Stimulated activated CD4-positive, alpha-beta T cell treated with anti-CD3 and anti-CD28 coated beads, Interleukin-15, amount 100 ng/mL, for 1 hour (primary cell): Measurements from ENCODE around the gene WDFY2.
A peak's percentile ranks its signal among the peaks of the same experiment; 100 is the strongest.
"Not testable (repeated sequence)": the region's sequence is repeated elsewhere in the genome, so short reads cannot be mapped to it uniquely, and the experiment has no call there.

ENCODE experiments used
- DNase-seq, 2 donors: peaks; one replicate each; pipeline ENCODE4 v3.0.0-alpha.2; 2020; ENCODE audit warnings: low read depth in 1 of 2, low spot score in 1 of 2

The WDFY2 gene

DNA sequence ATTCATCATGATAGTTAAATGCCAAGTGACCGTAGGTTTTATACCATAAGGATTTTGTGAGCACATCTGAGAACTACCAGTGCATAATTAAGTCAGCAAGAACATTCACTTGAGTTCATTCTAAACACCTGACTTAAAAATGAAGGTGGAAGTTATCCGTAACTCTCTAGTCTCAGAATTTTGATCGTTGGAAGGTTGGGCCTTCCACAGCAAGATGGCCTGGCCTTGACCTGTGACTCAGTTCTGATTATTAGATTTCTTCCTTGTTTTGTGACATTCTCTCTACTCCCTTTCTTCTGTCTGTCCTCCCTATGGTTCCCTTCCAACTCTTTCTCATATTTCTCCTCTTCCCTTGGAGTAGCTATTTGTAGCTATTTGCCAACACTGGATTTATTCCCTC lies 20.0 kb upstream of the WDFY2 start:
- no peak for DNase-seq

DNA sequence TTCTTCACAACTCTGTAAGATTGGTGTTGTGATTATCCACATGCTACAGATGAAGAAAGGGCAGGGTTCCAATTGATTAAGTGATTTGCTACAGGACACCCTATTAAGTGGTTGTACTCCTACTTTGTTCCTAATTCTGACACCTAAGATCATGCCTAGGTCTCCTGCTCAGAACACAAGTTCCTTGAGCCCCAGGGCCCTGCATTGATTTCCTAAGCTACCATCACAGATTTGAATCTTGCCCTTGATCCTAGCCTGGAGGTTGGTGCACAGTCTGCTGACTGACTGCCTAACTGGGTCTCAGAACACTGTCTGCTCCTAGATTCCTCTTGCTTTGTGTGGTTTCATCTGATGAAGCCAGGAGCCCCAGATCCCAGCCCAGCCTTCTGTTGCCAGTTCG lies 19.6 kb upstream of the WDFY2 start:
- DNase-seq, result no peak

- DNase-seq, result not testable (repeated sequence)
Measured at GRCh38 chr13:51569001-51569400, 15.3 kb upstream of the WDFY2 start.

GRCh38 chr13:51576754-51577153 lies 7.5 kb upstream of the WDFY2 start:
- DNase-seq, result no peak

DNA sequence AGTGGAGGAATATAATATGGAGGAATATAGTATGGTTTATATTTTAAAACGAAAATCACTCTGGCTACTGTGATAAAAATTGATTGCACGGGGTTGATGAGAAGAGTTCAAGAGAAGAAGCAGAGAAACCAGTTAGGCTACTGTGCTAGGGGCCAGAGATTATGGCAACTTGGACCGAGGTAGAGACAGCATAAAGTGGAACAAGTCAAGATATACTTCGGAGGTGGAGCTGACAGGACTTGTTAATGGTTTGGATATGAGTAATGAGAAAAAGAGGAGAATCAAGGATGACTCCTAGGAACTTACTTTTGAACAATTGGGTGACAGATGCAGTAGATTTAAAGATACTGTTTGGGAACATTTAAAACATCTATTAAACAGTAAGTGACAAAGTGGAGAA lies 6.6 kb upstream of the WDFY2 start:
- DNase-seq, result no peak

DNA sequence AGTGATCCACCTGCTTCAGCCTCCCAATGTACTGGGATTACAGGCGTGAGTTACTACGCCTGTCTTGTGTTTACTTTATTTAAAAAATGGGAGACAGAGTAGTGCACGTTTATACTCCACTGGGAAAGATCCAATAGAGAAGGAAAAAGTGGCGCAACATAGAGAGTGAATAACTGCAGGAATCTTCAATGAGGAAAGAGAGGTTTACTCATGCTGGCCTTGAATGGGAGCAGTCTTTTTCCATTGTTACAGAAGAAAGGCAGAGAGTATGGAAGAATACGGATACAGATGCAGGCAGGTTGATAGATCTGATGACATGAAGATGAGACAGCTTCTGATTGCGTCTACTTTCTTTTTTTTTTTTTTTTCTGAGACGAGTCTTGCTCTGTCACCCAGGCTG lies 4.6 kb upstream of the WDFY2 start:
- no peak for DNase-seq

GRCh38 chr13:51581148-51581820 lies 3.0 kb upstream of the WDFY2 start:
- DNase-seq, result no peak

DNA sequence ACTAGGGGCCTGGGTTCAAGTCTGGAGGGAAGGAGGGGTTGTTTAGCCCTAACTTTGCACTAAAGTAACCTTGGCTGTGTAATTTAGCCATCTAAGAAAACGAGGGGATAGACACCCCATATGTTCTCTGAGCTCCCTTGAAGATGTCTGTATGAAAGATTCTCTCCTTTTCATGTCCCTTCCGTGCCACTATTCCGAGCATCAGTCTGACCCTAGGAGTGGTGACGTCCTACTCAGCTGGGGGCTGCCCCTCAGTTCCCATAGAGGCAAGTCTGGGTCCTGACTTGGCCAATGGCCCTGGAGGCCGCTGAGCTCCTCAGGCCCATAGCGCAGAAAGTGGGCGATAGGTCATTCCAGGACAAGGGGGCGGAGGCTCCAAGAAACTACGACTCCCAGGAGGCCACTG lies 790 bp upstream of the WDFY2 start:
- DNase-seq, result no peak

GRCh38 chr13:51584731-51585672 lies 740 bp downstream of the WDFY2 start:
- DNase-seq, result peak; percentile 38 to 41

DNA sequence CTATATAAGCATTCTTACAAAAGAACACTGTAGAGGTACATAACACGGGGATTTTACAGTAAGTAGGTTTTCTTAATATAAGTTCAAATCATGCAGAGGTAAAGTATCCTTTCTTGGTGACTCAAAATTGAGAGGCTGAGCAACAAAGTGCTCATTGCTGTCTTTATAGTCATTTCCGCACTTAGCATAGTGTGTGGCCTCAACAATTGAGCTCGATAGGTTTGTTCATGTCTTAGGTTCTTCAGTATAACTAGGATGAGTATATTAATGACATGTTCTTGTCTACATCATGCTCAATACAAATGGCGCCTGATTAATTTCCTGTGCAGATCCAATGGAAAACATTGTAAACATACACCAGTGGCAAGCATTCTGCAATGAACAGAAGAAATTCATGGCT lies 1.4 kb downstream of the WDFY2 start:
- DNase-seq, result no peak

DNA sequence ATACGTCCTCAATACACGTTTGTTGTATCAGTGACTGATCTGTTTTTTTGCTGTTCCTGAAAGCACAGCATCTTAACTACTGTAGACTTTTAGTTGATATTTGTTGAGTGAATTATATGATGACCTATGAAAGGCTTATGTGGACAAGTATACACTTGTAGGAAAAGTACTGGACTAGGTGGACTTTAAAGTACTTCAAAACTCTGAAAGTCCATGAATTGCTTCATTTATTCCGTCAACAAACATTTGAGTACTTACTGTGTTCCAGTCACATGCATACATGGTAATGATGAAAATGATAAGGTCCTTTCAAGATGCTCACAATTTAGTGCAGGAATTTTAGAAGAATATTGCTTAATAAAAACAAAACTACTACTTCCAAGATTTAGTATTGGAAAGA lies 3.1 kb downstream of the WDFY2 start:
- no peak for DNase-seq

GRCh38 chr13:51588406-51588949 lies 4.2 kb downstream of the WDFY2 start:
- DNase-seq, result no peak

DNA sequence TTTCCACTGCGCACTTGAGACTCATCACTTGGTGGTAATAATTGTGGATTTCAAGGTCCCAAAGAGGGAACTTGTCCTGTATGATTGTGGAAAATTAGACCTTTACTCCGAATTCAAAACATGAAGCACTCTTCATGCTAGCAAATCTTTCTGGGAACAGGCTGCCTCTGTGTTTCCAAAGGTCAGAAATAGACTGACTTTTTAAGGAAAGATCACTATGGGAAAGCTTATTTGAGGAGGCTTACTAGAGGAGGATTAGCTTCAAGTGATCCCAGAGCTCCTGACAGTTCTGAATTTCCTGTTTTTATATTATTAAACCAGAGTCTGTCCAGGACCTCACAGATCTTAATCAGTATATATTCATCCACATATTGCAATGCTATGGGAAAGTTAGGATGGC lies 5.5 kb downstream of the WDFY2 start:
- no peak for DNase-seq

GRCh38 chr13:51590231-51590970 lies 6.1 kb downstream of the WDFY2 start:
- DNase-seq, result no peak

DNA sequence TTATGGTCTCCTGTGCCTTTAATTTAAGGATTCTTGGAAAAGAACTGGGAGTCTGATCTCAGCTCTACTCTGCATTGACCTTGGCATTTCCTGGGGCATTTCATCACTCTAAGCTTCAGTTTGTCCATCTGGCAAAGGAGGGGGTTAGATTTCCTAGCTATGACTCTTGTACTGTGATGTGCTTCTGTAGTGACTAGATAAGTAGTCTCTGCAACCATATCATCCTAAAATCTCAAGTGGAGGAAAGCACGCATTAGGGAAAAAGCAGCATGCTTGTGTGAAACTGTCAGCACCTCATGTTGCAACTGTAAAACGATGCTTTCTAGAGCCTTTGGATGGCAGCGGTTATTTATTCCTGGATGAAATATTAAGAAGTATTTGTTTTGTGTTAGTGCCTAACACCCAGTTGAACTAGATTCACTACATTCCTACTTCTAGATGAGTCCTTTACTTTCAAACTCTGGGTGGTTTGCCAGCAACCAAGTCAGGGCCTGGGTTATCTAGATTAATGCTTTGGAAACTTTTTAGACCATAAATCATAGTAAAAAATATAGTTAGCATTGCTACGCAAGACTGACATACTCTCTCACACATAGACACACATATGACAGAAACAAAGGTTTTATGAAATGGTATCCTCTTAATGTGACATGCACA lies 6.8 kb downstream of the WDFY2 start:
- DNase-seq, result no peak

- not testable (repeated sequence) for DNase-seq
Measured at GRCh38 chr13:51591938-51592337, 7.7 kb downstream of the WDFY2 start.

GRCh38 chr13:51594432-51594831 lies 10.2 kb downstream of the WDFY2 start:
- no peak for DNase-seq

DNA sequence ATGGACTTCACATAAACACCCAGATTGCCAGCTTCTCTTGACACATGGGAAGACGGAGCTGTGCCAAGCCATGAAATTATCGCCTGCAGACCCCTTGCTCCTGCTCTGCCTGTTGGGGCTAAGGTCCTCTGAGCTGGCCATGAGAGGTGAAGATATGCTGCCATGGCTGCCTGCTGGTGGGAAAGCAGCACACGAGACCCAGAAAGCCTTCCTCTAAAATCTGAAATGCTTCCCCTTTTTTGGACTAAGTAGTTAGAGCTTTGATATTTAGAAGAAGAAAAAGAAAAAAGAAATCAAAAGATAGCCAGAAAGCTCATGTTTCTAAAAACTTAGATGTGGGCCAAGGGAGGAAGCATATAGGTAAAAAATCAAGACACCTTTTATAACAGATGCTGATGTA lies 11.2 kb downstream of the WDFY2 start:
- no peak for DNase-seq

DNA sequence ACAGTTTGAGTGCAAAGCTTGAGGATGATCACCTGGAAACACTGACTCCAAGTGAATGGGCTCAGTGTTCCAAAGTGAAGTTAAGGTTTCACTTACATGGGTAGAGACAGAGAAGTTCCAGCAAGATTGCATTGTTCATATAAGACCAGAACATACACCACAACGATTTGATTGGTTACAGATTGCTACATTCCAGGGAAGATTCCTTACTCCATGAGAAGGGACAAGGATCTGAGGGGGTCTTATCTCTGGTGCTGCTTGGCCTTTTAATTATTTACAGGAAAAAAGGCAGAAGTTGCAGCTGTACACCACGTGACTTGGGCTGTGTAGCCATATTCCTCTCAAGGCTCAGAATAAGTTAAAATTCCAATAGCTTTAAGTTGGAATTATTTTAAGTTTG lies 12.3 kb downstream of the WDFY2 start:
- DNase-seq, result no peak

DNA sequence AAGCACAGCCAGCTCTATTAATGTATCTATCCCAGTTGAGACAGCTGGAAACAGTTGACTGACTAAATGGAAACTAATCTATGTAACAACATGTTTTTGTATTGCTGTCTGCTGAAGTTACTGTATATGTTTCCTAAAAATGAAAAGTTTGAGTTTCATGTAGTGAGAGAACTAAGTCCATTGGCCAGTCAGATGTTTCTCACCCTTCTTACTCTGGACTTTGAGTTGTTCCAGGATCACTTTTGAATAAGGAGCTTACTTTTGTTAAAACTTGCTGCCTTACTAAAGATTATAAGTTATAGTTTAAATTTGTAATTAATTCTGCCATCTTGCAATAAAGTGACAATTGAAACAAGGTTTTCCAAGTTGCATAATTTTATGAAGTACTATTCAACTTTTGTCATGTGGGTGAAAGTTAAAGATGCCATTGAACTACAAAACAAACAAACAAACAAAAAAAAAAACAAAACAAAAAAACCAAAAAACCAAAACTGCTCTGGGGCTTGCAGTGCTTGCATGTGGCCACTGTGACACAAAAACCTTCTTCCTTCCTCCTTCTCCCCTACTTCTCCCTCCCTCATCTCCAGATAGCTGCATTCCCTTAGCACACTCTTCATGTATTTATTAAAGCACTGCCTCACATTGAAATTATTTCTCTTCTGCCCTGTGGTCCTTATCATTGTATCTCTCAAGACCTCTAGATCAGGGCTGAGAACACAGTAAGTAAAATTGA lies 15.3 kb downstream of the WDFY2 start:
- DNase-seq, result no peak
